Ectodermal cell (in vitro differentiated cells): Measurements from ENCODE around the gene GRID2.

Experiments used
- H3K27ac ChIP-seq: 2 replicates; pipeline ENCODE4 v1.7.0; 2013; ENCODE audit warnings: mild to moderate bottlenecking, low read depth, low read length; ENCODE audit not compliant: insufficient read depth, poor library complexity, severe bottlenecking
- H3K27me3 ChIP-seq: 2 replicates; pipeline ENCODE4 v1.7.0; 2013; ENCODE audit warnings: mild to moderate bottlenecking, low read length; ENCODE audit not compliant: insufficient read depth, control insufficient read depth, poor library complexity, severe bottlenecking
- H3K36me3 ChIP-seq: one replicate; pipeline ENCODE4 v1.7.0; 2013; ENCODE audit warnings: low read length; ENCODE audit not compliant: control insufficient read depth, insufficient read depth
- H3K4me1 ChIP-seq: one replicate; pipeline ENCODE4 v1.7.0; 2013; ENCODE audit warnings: low read length; ENCODE audit not compliant: control insufficient read depth, insufficient read depth
- H3K4me3 ChIP-seq: 2 replicates; pipeline ENCODE4 v1.7.0; 2013; ENCODE audit warnings: low read depth, low read length, control low read depth; ENCODE audit not compliant: insufficient read depth
- H3K9me3 ChIP-seq: 2 replicates; pipeline ENCODE4 v1.7.0; 2013; ENCODE audit warnings: mild to moderate bottlenecking, low read length, moderate library complexity; ENCODE audit not compliant: control insufficient read depth
- WGBS, 2 experiments: methylation state at CpG; one replicate each; pipeline ENCODE4 v1.1.7; 2013; ENCODE audit warnings: missing lambda C conversion rate in 2 of 2; 5-methylcytosine and 5-hydroxymethylcytosine counted together

The GRID2 gene

GRCh38 chr4:92516450-92516849, 212.7 kb downstream of the GRID2 start:
- Histone ChIP-seq H3K27ac (no peak overlapping the region), H3K27me3 (no peaks in the 10 kb centered on the region), H3K36me3 (no peaks in the 10 kb centered on the region), H3K4me1 (peaks cover 6% of the 10 kb centered on the region), H3K4me3 (no peak overlapping the region), H3K9me3 (no peaks in the 10 kb centered on the region)
- WGBS, 2 experiments, result 89 to 90% methylated on average over 5 to 6 of the region's 6 CpGs

DNA sequence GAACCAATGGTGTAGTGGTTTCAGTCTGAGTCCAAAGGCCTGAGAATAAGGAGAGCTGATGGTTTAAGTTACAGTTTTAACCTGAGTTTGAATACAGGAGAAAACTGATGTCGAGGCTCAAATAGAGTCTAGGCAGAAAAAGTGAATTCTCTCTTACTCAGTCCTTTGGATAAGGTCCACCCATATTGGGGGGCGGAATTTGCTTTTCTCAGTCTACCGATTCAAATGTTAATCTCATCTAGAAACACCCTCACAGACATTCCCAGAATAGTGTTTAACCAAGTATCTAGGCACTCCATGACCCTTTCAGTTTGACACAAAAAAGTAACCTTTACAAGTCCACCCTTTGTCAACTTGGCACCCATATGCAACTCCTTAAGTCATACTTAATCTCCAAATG, 216.0 kb downstream of the GRID2 start:
- peaks cover 6% of the 10 kb centered on the region for H3K4me1 ChIP-seq
- no peak overlapping the region for H3K27ac ChIP-seq
- no peak overlapping the region for H3K4me3 ChIP-seq
- H3K36me3 ChIP-seq, result no peaks in the 10 kb centered on the region
- H3K27me3 ChIP-seq, result no peaks in the 10 kb centered on the region
- H3K9me3 ChIP-seq, result no peaks in the 10 kb centered on the region
- whole genome bisulfite sequencing, 2 experiments, result 67 to 72% methylated on average over 3 of the region's 3 CpGs

DNA sequence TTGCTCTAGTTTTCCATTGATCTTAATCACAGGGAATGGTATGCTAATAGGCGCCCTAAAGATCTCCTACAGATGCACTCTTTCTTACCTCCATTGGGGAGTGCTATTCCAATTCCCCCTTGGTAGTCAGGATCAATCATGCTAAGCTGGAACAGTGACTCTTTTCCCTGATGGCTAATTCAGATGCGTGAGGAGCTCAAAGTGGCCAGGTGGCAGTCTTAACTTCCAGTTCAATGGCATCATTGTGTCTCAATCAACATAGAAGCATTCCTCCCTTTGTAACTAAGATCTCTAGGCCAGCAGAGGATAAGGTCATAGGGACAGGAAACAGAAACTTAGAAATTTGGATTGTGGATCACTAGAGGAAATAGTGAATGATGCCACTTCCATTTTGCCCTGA, 216.8 kb downstream of the GRID2 start:
- Histone ChIP-seq H3K4me3 (no peak overlapping the region), H3K9me3 (no peaks in the 10 kb centered on the region), H3K4me1 (peaks cover 6% of the 10 kb centered on the region), H3K27ac (no peak overlapping the region), H3K27me3 (no peaks in the 10 kb centered on the region), H3K36me3 (no peaks in the 10 kb centered on the region)
- 15 to 19% methylated on average over 2 of the region's 2 CpGs for WGBS, 2 experiments

DNA sequence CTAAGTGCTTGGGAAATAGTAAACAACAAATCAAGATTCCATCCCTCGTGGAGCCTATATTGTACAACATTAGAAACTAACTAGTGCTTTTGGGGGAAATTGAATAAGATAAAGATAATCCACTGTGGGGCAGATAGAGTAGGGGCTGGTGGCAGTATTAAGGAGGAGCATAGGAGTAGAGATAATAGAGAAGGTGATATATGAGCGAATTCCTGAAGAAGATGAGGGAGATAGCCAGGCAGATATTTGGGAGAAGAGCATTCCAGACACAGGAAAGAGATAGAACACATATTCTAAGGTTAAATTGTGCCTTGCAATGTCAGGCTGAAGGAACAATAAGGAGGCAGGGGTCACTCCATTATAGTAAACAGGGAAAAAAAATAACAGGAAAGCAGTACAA, 218.2 kb downstream of the GRID2 start:
- H3K27ac ChIP-seq, result no peak overlapping the region
- H3K4me3 ChIP-seq, result no peak overlapping the region
- 91% methylated on average over 1 of the region's 2 CpGs for WGBS, 2 experiments

GRCh38 chr4:92522356-92522755, 218.6 kb downstream of the GRID2 start:
- Histone ChIP-seq H3K9me3 (no peaks in the 10 kb centered on the region), H3K36me3 (no peaks in the 10 kb centered on the region), H3K4me3 (no peak overlapping the region), H3K27ac (no peak overlapping the region), H3K27me3 (no peaks in the 10 kb centered on the region), H3K4me1 (peaks cover 6% of the 10 kb centered on the region)
- 83 to 87% methylated on average over 3 of the region's 3 CpGs for WGBS, 2 experiments

More for the DNA sequence above, 218.2 kb downstream of the GRID2 start:
- H3K4me1 ChIP-seq, result peaks cover 6% of the 10 kb centered on the region
- H3K9me3 ChIP-seq, result no peaks in the 10 kb centered on the region
- no peaks in the 10 kb centered on the region for H3K27me3 ChIP-seq
- no peaks in the 10 kb centered on the region for H3K36me3 ChIP-seq

DNA sequence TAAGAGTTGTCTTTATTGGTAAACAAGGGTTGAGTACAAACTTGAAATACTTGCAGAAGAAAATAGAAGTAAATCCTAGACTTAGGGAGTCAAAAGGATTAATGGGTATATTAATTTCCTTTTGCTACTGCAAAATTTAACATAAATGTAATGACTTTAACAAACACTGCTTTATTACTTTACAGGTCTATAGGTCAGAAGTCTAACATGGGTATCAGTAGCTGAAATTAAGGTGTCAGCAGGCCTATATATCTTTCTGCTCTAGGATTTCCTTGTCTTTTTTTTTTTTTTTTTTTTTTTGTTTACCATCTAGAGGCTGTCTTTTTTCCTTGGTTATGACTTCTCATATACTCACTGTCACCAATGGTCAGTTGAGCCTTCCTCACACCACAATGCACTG, 220.4 kb downstream of the GRID2 start:
- H3K9me3 ChIP-seq, result no peaks in the 10 kb centered on the region
- no peak overlapping the region for H3K4me3 ChIP-seq
- no peaks in the 10 kb centered on the region for H3K27me3 ChIP-seq
- peaks cover 6% of the 10 kb centered on the region for H3K4me1 ChIP-seq
- no peak overlapping the region for H3K27ac ChIP-seq
- H3K36me3 ChIP-seq, result no peaks in the 10 kb centered on the region

DNA sequence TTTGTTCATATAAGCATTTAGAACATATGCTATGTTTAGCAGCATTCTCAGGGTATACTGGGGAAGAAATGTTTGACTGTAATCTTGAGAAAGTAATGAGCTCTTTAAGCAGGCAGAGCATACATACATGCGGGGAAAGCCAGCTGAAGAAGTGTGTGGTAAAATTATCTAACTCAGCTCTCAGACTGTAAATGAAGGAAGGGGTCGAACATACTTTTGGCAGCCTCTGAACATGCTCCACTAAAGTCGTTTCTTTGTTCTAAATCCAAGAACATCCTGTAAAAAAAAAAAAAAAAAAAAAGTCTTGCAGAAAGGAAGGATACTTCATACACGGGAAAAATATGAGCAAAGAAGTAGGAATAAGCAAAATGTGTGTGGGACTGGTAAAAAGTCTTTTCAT, 224.8 kb downstream of the GRID2 start:
- H3K27ac ChIP-seq, result no peak overlapping the region
- WGBS, 2 experiments, result 96 to 100% methylated on average over 2 to 4 of the region's 4 CpGs
- H3K4me3 ChIP-seq, result no peak overlapping the region

DNA sequence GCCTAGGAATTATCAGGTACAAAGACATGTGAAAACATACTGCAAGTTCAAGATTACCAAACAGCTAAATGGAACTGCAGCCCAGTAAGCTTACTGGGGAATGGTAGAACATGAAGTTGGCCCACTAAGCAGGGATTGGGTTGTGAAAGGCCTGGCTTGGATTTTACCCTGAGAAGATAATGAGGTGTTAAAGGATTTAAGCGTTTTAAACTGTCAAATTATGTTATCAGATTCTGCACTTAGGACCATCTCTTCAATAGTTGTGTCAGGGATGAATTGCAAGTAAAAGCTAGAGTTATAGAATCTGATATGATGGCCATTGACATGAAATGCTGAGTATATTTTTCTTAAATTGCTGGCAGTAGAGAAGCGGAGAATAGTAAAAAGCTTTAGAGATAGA, 225.7 kb downstream of the GRID2 start:
- WGBS, 2 experiments, result 90 to 97% methylated on average over 2 of the region's 2 CpGs
- Histone ChIP-seq H3K27ac (no peak overlapping the region), H3K27me3 (no peaks in the 10 kb centered on the region), H3K36me3 (no peaks in the 10 kb centered on the region), H3K4me1 (no peaks in the 10 kb centered on the region), H3K9me3 (no peaks in the 10 kb centered on the region), H3K4me3 (no peak overlapping the region)

More for the DNA sequence above, 224.8 kb downstream of the GRID2 start:
- Histone ChIP-seq H3K27me3 (no peaks in the 10 kb centered on the region), H3K4me1 (no peaks in the 10 kb centered on the region), H3K36me3 (no peaks in the 10 kb centered on the region), H3K9me3 (no peaks in the 10 kb centered on the region)

DNA sequence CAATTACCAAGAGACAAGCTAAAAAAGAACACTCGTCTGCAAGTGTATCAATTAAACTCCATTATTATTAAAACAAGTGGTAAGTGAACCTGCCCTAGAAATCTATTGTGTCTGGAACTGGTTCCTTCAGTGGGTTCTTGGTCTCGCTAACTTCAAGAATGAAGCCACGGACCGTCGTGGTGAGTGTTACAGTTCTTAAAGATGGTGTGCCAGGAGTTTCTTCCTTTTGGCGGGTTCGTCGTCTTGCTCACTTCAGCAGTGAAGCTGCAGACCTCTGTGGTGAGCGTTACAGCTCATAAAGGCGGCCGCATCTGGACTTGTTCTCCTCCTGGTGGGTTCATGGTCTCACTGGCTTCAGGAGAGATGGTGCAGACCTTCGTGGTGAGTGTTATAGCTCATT, 231.8 kb downstream of the GRID2 start:
- no peak overlapping the region for H3K27ac ChIP-seq
- H3K4me3 ChIP-seq, result no peak overlapping the region
- 85 to 89% methylated on average over 12 of the region's 12 CpGs for whole genome bisulfite sequencing, 2 experiments
- no peaks in the 10 kb centered on the region for H3K4me1 ChIP-seq
- no peaks in the 10 kb centered on the region for H3K27me3 ChIP-seq
- H3K9me3 ChIP-seq, result no peaks in the 10 kb centered on the region
- no peaks in the 10 kb centered on the region for H3K36me3 ChIP-seq

DNA sequence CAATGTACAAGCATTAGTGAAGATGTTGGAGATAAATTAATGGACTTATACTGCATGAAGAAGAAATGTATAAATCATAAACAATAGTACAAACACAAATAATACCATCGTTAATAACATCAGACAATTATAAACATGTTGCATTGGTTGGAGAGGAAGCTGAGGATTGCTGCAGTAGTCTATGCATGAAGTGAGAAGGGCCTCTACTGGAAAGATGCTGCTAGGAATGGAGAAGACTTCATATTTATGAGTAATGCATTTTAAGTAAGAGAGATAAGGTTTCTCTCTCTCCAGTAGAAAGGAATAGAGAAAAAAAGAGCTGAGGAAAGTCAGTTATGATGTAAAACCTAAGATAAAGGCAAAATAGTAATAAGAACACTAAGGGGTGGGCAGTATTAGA, 247.8 kb downstream of the GRID2 start:
- no peaks in the 10 kb centered on the region for H3K4me1 ChIP-seq
- H3K9me3 ChIP-seq, result no peaks in the 10 kb centered on the region
- H3K27ac ChIP-seq, result no peak overlapping the region
- H3K36me3 ChIP-seq, result no peaks in the 10 kb centered on the region
- no peaks in the 10 kb centered on the region for H3K27me3 ChIP-seq
- WGBS, 2 experiments, result no CpG with 5 or more reads among the region's 1 CpG
- H3K4me3 ChIP-seq, result no peak overlapping the region

GRCh38 chr4:92566269-92566668, 262.5 kb downstream of the GRID2 start:
- Histone ChIP-seq H3K36me3 (no peaks in the 10 kb centered on the region), H3K27ac (no peak overlapping the region), H3K27me3 (no peaks in the 10 kb centered on the region), H3K4me1 (no peaks in the 10 kb centered on the region), H3K9me3 (peaks cover 4% of the 10 kb centered on the region), H3K4me3 (no peak overlapping the region)
- WGBS, 2 experiments, result 88 to 89% methylated on average over 3 of the region's 3 CpGs
